K562 (cell line): Measurements from ENCODE around the gene SETD4. TPM values are rescaled to one million over a fixed set of nuclear protein-coding genes. Genes with fewer than 3 reads are reported as not detected.

Experiments
- ARID3B ChIP-seq: fragments of 250-450 bp; sonication (Bioruptor Pico); IDR thresholded peaks from 2 replicates; pipeline ENCODE4 v1.4.0; 2020; ENCODE audit warnings: borderline replicate concordance
- EGR1 ChIP-seq: fragments of 450-650 bp; conservative IDR thresholded peaks from 2 replicates; pipeline ENCODE4 v1.6.1; 2017; ENCODE audit warnings: mild to moderate bottlenecking
- ELF2 ChIP-seq: fragments of 250-450 bp; sonication (Bioruptor Pico); IDR thresholded peaks from 2 replicates; pipeline ENCODE4 v1.5.0; 2021; ENCODE audit warnings: mild to moderate bottlenecking
- HNRNPLL ChIP-seq: fragments of 200-400 bp; formaldehyde crosslinking; IDR thresholded peaks from 2 replicates; pipeline ENCODE4 v1.6.1; 2017; ENCODE audit warnings: low read length, low read depth, mild to moderate bottlenecking; ENCODE audit not compliant: poor library complexity, severe bottlenecking
- HNRNPUL1 ChIP-seq: fragments of 200-400 bp; formaldehyde crosslinking; IDR thresholded peaks from 2 replicates; pipeline ENCODE4 v1.6.1; 2017; ENCODE audit warnings: low read length
- ID3 ChIP-seq, 2 experiments: fragments of 250-450 bp in 1 of 2; fragments of 450-650 bp in 1 of 2; sonication (Bioruptor Pico) in 1 of 2; IDR thresholded peaks; 2 replicates each; pipeline versions ENCODE4 v1.6.1 to v1.8.0; 2016 to 2021; ENCODE audit warnings: mild to moderate bottlenecking in 2 of 2, moderate library complexity in 2 of 2, missing compliant biosample characterization in 1 of 2, missing genetic modification characterization in 1 of 2
- KLF10 ChIP-seq: fragments of 250-450 bp; sonication (Bioruptor Pico); IDR thresholded peaks from 2 replicates; pipeline ENCODE4 v1.6.1; 2021; ENCODE audit warnings: matching md5 sums
- MNT ChIP-seq, 2 experiments: fragments of 450-650 bp; conservative IDR thresholded peaks; 2 replicates each; pipeline ENCODE4 v1.6.1; 2017; ENCODE audit warnings: mild to moderate bottlenecking in 2 of 2, moderate library complexity in 2 of 2
- NCOR1 ChIP-seq: fragments of 450-650 bp; IDR thresholded peaks from 2 replicates; pipeline ENCODE4 v1.6.1; 2016; ENCODE audit warnings: mild to moderate bottlenecking, moderate library complexity
- POU5F1 ChIP-seq: fragments of 150-350 bp; IDR thresholded peaks from 2 replicates; pipeline ENCODE4 v1.6.1; 2014; ENCODE audit warnings: borderline replicate concordance, low read length, low read depth, mild to moderate bottlenecking; ENCODE audit not compliant: partially characterized antibody
- PREB ChIP-seq: sonication (generic); formaldehyde crosslinking; IDR thresholded peaks from 2 replicates; pipeline ENCODE4 v1.8.1; 2023; ENCODE audit warnings: mild to moderate bottlenecking, missing genetic modification reagents
- RCOR1 ChIP-seq, 2 experiments: IDR thresholded peaks; 2 replicates each; pipeline ENCODE4 v1.6.1; 2012; ENCODE audit warnings: low read depth in 2 of 2, low read length in 2 of 2, borderline replicate concordance in 1 of 2, improper control_type of control experiment in 1 of 2
- SIN3A ChIP-seq, 2 experiments: fragments of 150-350 bp in 1 of 2; IDR thresholded peaks; 2 replicates each; pipeline ENCODE4 v1.6.1; 2011 to 2016; ENCODE audit warnings: borderline replicate concordance in 2 of 2, low read depth in 2 of 2, low read length in 2 of 2, mild to moderate bottlenecking in 2 of 2, moderate library complexity in 2 of 2; ENCODE audit not compliant: control insufficient read depth in 1 of 2
- SIN3B ChIP-seq: fragments of 450-650 bp; IDR thresholded peaks from 2 replicates; pipeline ENCODE4 v1.6.1; 2017; ENCODE audit warnings: low read depth, mild to moderate bottlenecking, moderate library complexity
- SMARCB1 ChIP-seq: IDR thresholded peaks from 2 replicates; pipeline ENCODE4 v1.6.1; 2011; ENCODE audit warnings: improper control_type of control experiment, low read depth; ENCODE audit not compliant: insufficient read length
- YY1 ChIP-seq, 3 experiments: IDR thresholded peaks; 2 replicates each; pipeline ENCODE4 v1.6.1; 2011; ENCODE audit warnings: low read length in 2 of 3, mild to moderate bottlenecking in 2 of 3, moderate library complexity in 2 of 3, borderline replicate concordance in 1 of 3, control low read depth in 1 of 3, low read depth in 1 of 3; ENCODE audit not compliant: insufficient read depth in 3 of 3, insufficient replicate concordance in 2 of 3, control insufficient read depth in 1 of 3, insufficient read length in 1 of 3; ENCODE audit errors: extremely low read depth in 1 of 3
- ZBTB17 ChIP-seq: fragments of 450-650 bp; formaldehyde crosslinking; IDR thresholded peaks from 2 replicates; pipeline ENCODE4 v1.4.0; 2020; ENCODE audit warnings: mild to moderate bottlenecking
- ZFP91 ChIP-seq: sonication (generic); formaldehyde crosslinking; IDR thresholded peaks from 2 replicates; pipeline ENCODE4 v1.8.0; 2022; ENCODE audit warnings: mild to moderate bottlenecking, missing genetic modification reagents
- ZNF121 ChIP-seq: sonication (generic); formaldehyde crosslinking; conservative IDR thresholded peaks from 2 replicates; pipeline ENCODE4 v1.8.0; 2022; ENCODE audit warnings: missing genetic modification reagents
- ZNF311 ChIP-seq: fragments of 250-450 bp; sonication (Bioruptor Pico); IDR thresholded peaks from 2 replicates; pipeline ENCODE4 v1.4.0; 2020; ENCODE audit warnings: mild to moderate bottlenecking, moderate library complexity
- ZNF324 ChIP-seq: fragments of 250-450 bp; sonication (Bioruptor Pico); IDR thresholded peaks from 2 replicates; pipeline ENCODE4 v1.4.0; 2020; ENCODE audit warnings: mild to moderate bottlenecking
- ZNF41 ChIP-seq: fragments of 250-450 bp; sonication (Bioruptor Pico); conservative IDR thresholded peaks from 2 replicates; pipeline ENCODE4 v1.4.0; 2020; ENCODE audit warnings: mild to moderate bottlenecking
- polyA plus RNA-seq, 8 experiments: library from polyadenylated mRNA; depleted of rRNA in 4 of 8; stranded (reverse) in 5 of 8; unstranded in 3 of 8; fragments of >200 nt; fragmentation: Nextera tagmentation in 2 of 8; fragmentation: Illumina TruSeq in 1 of 8; extraction: Ambion mirVana in 2 of 8; extraction: Trizol in 1 of 8; gene quantifications; 2 replicates each; pipeline versions ENCODE4 v1.2.1 to v1.2.3, GENCODE V29; 2011 to 2014; ENCODE audit warnings: inconsistent platforms in 1 of 8, missing spikeins in 1 of 8
- total RNA-seq, 7 experiments: library from RNA; depleted of rRNA in 6 of 7; stranded (reverse); fragments of >200 nt in 6 of 7; fragmentation: Illumina TruSeq in 2 of 7; extraction: Trizol in 2 of 7; gene quantifications; 2 replicates each; pipeline versions ENCODE4 v1.2.1 to v1.2.3, GENCODE V29; 2011 to 2021; ENCODE audit warnings: low replicate concordance in 1 of 7

The SETD4 gene
- total and polyA plus RNA-seq, 9 of the 15 experiments (the other 6 are each of a cell fraction or from before 2014, with no cell fraction given): 16.1 to 51.3 (median 25.7) TPM

- TF ChIP-seq POU5F1 (no peak), ZNF324 (CRISPR knock-in tag) (no peak), PREB (CRISPR knock-in tag) (no peak), NCOR1 (no peak), YY1 (IDR thresholded peaks at IDR 0.05; ENCODE audit: borderline replicate concordance in 1 of 3, control insufficient read depth in 1 of 3, extremely low read depth in 1 of 3, insufficient read depth in 3 of 3, insufficient read length in 1 of 3, insufficient replicate concordance in 2 of 3, low read depth in 1 of 3, low read length in 2 of 3) (no peak), SIN3A (IDR thresholded peaks at IDR 0.05; ENCODE audit: borderline replicate concordance in 2 of 2, control insufficient read depth in 1 of 2, low read depth in 2 of 2, low read length in 2 of 2) (no peak), RCOR1 (IDR thresholded peaks at IDR 0.05; ENCODE audit: borderline replicate concordance in 1 of 2, low read depth in 2 of 2, low read length in 2 of 2) (no peak), ZNF311 (no peak), ARID3B (CRISPR knock-in tag) (no peak), HNRNPLL (no peak), SIN3B (no peak), MNT (conservative IDR thresholded peaks at IDR 0.05) (no peak), ZNF41 (CRISPR knock-in tag) (no peak), ELF2 (CRISPR knock-in tag) (no peak), SMARCB1 (no peak), ZNF121 (no peak), EGR1 (no peak), ZBTB17 (CRISPR knock-in tag) (no peak), ID3 (CRISPR knock-in tag; IDR thresholded peaks at IDR 0.05) (no peak), ID3 (tag; IDR thresholded peaks at IDR 0.05) (peak; percentile 55; the same call in 1 of the 2 replicates), HNRNPUL1 (no peak), ZFP91 (CRISPR knock-in tag) (no peak), KLF10 (CRISPR knock-in tag) (no peak)
Observed at GRCh38 chr21:36079671-36080070, 19.3 kb upstream of the SETD4 start (continued).
